DMS153 treated with DMSO at 0.1 percent for 48 hours (cell line): ENCODE data around the gene NUP93.

ENCODE experiments used
- DNase-seq: peaks from one replicate; lab custom pipeline; 2025; ENCODE audit not compliant: unreplicated experiment; lab: John Stamatoyannopoulos, UW

The NUP93 gene

DNA sequence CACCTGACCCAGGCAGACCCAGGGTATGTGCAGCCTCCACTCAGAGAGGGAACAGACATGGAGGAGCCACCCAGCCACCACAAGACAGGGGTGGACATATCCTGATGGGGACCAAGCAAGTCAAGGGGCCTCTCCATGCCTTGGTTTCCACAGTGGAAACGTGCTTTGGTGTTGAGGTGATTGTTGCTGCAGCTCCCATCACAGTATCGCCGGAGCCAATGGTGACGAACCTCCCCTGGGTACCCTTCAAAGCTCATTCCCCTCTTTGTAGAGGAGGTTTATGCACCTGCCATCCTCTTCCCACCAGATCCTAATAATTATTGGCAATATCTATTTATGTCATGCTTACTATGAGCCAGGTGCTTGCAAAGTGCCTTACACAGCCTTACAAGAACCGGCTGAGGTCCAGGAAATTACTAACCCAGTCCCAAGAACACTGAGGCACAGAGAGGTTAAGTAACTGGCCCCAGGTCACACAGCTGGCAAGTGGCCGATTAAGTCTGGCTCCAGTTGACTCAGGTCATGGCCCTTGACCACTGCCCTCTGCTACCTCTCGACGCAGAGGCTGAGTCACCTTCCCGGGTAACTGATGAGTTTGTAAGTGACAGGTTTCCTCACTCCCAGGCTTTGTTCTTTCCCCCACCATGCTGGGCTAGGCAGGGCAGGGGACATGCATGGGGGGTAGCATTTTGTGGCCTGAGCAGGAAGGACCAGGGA is 155.7 kb downstream of the NUP93 start:
- no peak for DNase-seq

- DNase-seq, result no peak
Measured at GRCh38 chr16:56886296-56886695, 156.4 kb downstream of the NUP93 start.

DNA sequence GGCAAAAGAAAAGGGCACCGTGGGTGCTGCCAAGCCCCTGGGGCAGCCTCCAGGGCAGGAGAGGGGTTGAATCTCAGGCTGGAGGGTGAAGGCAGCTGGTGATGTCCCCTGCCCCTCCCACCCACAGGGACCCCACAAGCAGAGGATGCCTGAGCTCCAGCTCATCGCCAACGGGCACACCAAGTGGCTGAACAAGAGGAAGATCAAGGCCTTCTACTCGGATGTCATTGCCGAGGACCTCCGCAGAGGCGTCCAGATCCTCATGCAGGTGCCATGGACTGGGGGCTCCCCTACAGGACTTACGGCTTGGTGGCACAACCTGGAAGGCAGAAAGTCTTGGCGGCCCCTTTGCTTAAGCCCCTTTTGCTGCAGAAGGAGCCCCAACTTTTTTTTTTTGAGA is 156.9 kb downstream of the NUP93 start:
- DNase-seq, result no peak

GRCh38 chr16:56888806-56889205 is 158.9 kb downstream of the NUP93 start:
- no peak for DNase-seq

- no peak for DNase-seq
Measured at GRCh38 chr16:56889206-56889605, 159.3 kb downstream of the NUP93 start.

DNA sequence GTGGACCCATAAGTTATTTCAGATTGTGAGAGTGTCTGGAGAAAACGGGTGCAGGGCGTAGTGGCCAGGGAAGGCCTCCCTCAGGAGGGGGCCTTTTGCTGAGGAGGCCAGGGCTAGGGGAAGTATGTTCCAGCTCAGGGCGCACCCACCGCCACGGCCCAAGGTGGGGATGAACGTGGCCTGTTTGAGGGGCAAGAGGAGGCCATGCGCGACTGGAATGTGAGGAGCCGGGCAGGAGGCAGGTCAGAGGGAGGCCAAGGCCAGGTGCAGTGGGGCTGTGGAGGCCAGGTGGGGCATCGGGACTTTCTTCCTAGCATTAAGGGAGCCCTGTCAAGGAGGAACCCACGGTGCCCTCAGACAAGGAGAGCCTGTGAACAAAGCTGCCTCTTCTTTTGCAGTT is 161.8 kb downstream of the NUP93 start:
- DNase-seq, result no peak

- no peak for DNase-seq
Measured at GRCh38 chr16:56892705-56893104, 162.8 kb downstream of the NUP93 start.

GRCh38 chr16:56894331-56894917 is 164.5 kb downstream of the NUP93 start:
- no peak for DNase-seq

DNA sequence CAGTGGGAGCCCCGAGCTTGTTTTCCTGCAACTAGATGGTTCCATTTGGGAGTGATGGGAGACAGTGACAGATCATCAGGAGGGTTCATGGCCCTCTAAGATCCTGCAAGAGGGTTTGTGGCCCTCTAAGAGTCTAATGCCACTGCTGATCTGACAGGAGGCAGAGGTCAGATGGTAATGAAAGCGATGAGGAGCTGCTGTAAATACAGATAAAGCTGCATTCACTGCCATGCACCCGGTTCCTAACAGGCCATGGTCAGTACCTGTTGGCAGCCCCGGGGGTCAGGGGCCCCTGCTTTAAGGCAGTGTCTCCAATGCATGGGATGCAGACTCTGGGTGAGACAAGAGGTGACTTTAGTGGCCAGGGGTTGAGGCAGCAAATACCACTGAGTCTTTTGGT is 165.9 kb downstream of the NUP93 start:
- DNase-seq, result no peak

DNA sequence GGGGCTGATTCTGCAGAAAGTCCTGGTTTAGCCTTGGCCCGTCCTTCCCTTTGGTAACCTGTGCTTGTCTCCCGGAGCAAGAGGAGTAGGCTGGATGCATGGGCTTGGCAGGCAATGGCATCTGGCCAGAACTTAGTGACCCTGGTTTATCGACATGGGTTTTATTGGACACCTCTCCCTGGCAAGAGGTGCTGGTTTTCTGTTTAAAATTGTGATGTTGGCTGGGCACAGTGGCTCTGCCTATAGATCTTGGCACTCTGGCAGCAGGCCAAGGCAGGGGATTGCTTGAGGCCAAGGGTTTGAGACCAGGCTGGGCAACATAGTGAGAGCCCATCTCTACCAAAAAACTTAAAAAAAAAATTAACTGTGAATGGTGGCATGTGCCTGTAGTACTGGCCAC is 166.3 kb downstream of the NUP93 start:
- DNase-seq, result no peak

- no peak for DNase-seq
Measured at GRCh38 chr16:56897026-56897799, 167.3 kb downstream of the NUP93 start.

DNA sequence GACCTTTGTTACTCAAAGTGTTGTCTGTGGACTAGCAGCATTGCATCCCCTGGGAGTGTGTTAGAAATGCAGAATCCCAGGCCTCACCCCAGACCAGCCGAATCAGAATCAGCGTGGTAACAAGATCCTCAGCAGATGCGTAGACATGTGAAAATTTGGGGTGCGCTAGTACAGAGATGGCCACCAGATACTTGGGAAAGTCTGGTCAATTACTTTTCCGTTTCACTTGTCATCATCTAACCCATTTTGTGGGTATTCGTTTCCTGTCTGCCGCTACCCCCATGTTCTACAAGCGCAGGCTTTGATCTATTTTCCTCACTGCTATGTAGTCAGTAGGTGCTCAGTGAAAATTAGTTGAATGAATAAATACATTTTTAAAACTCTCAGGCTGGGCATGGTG is 168.9 kb downstream of the NUP93 start:
- DNase-seq, result no peak
